ENCODE measurements around the gene INPP5J. TPM values are rescaled to one million over a fixed set of nuclear protein-coding genes. Genes with fewer than 3 reads are reported as not detected.

INPP5J gene
- polyA plus RNA-seq, 1 donor (not counting 4 experiments of a cell fraction or from before 2014, with no cell fraction given) = 0.22 TPM

DNA sequence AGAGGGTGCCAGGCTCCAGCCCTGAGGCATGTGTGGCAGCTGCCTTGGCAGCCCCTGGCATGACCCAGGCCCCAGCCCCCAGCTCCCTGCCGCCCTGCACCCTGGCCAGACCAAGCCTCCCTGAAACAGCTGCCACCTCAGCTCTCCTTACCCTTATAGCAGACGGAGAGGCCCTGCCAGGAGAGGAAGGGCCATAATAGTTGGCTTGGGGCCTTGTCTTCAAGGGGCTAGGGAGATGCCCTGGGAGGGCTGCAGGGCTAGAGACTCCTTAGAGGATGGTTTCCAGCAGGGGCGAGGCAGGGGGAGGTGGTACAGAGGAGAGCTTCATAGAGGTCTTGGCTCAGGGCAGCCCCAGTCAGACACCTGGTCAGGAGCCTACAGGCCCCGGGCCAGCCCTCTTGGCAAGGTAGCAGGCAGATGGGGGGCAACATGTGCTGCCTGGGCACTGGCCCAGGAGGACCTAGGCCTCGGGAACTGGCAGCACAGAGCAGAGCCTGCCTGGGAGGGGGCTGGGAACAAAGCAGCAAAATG is 28.7 kb upstream of the INPP5J start:
- no peak for DNase-seq (ENCODE audit: low read depth, low spot score)
- Histone ChIP-seq H2AFZ (ENCODE audit: control insufficient read depth, low read length) (no peak overlapping the region), H3K36me3 (ENCODE audit: control insufficient read depth in 2 of 2, extremely low read depth in 1 of 2, insufficient read depth in 2 of 2, low read length in 2 of 2) (peaks cover 74 to 77% of the 10 kb centered on the region in 2 experiments), H3K27ac (ENCODE audit: control insufficient read depth, insufficient read depth, low read length) (no peak overlapping the region), H3K79me2 (ENCODE audit: control insufficient read depth, insufficient read depth, low read length) (peaks cover 26% of the 10 kb centered on the region), H4K20me1 (ENCODE audit: control insufficient read depth, extremely low read depth, insufficient read depth, low read length) (peaks cover 19% of the 10 kb centered on the region), H3K9me3 (ENCODE audit: control insufficient read depth, low read depth, low read length) (no peaks in the 10 kb centered on the region), H3K4me1 (ENCODE audit: control insufficient read depth, extremely low read depth, insufficient read depth, low read length) (no peaks in the 10 kb centered on the region), H3K4me2 (ENCODE audit: control insufficient read depth, extremely low read depth, insufficient read depth, low read depth, low read length) (no peak overlapping the region), H3K4me3 (ENCODE audit: control insufficient read depth in 2 of 3, extremely low read depth in 1 of 3, insufficient read depth in 2 of 3, low read depth in 1 of 3, low read length in 3 of 3) (no peak overlapping the region), H3K9me1 (ENCODE audit: control insufficient read depth, extremely low read depth, insufficient read depth, low read length) (no peaks in the 10 kb centered on the region), H3K27me3 (ENCODE audit: control insufficient read depth, extremely low read depth, insufficient read depth, low read length) (no peaks in the 10 kb centered on the region), H3K9ac (ENCODE audit: control insufficient read depth, extremely low read depth, insufficient read depth, low read length) (no peak overlapping the region)
- no peak for TF ChIP-seq EZH2 (IDR thresholded peaks at IDR 0.05; ENCODE audit: low read length)
- TF ChIP-seq, protein P1, sequence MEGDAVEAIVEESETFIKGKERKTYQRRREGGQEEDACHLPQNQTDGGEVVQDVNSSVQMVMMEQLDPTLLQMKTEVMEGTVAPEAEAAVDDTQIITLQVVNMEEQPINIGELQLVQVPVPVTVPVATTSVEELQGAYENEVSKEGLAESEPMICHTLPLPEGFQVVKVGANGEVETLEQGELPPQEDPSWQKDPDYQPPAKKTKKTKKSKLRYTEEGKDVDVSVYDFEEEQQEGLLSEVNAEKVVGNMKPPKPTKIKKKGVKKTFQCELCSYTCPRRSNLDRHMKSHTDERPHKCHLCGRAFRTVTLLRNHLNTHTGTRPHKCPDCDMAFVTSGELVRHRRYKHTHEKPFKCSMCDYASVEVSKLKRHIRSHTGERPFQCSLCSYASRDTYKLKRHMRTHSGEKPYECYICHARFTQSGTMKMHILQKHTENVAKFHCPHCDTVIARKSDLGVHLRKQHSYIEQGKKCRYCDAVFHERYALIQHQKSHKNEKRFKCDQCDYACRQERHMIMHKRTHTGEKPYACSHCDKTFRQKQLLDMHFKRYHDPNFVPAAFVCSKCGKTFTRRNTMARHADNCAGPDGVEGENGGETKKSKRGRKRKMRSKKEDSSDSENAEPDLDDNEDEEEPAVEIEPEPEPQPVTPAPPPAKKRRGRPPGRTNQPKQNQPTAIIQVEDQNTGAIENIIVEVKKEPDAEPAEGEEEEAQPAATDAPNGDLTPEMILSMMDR (optimal IDR thresholded peaks at IDR 0.05 in 1 of 3, IDR thresholded peaks at IDR 0.05 in 1 of 3, conservative IDR thresholded peaks at IDR 0.05 in 1 of 3; ENCODE audit: extremely low read depth in 1 of 3, insufficient read depth in 2 of 3, low read length in 3 of 3) = no peak
- dilution Hi-C loops (cut with MboI; ENCODE audit: extremely low pct_ligation_motif_present, low sequenced_read_pairs) = no loop called here
- FAIRE-seq = no peak

- Histone ChIP-seq H3K9ac (ENCODE audit: control insufficient read depth, extremely low read depth, insufficient read depth, low read length) (no peak overlapping the region), H3K27me3 (ENCODE audit: control insufficient read depth, extremely low read depth, insufficient read depth, low read length) (no peaks in the 10 kb centered on the region), H3K9me1 (ENCODE audit: control insufficient read depth, extremely low read depth, insufficient read depth, low read length) (no peaks in the 10 kb centered on the region), H3K9me3 (ENCODE audit: control insufficient read depth, low read depth, low read length) (no peaks in the 10 kb centered on the region), H3K79me2 (ENCODE audit: control insufficient read depth, insufficient read depth, low read length) (peaks cover 19% of the 10 kb centered on the region), H3K27ac (ENCODE audit: control insufficient read depth, insufficient read depth, low read length) (no peak overlapping the region), H4K20me1 (ENCODE audit: control insufficient read depth, extremely low read depth, insufficient read depth, low read length) (peaks cover 14% of the 10 kb centered on the region), H3K36me3 (ENCODE audit: control insufficient read depth in 2 of 2, extremely low read depth in 1 of 2, insufficient read depth in 2 of 2, low read length in 2 of 2) (peaks cover 74 to 79% of the 10 kb centered on the region in 2 experiments), H2AFZ (ENCODE audit: control insufficient read depth, low read length) (no peak overlapping the region), H3K4me2 (ENCODE audit: control insufficient read depth, extremely low read depth, insufficient read depth, low read depth, low read length) (no peak overlapping the region), H3K4me1 (ENCODE audit: control insufficient read depth, extremely low read depth, insufficient read depth, low read length) (no peaks in the 10 kb centered on the region), H3K4me3 (ENCODE audit: control insufficient read depth in 2 of 3, extremely low read depth in 1 of 3, insufficient read depth in 2 of 3, low read depth in 1 of 3, low read length in 3 of 3) (no peak overlapping the region)
- TF ChIP-seq, protein P1 (optimal IDR thresholded peaks at IDR 0.05 in 1 of 3, IDR thresholded peaks at IDR 0.05 in 1 of 3, conservative IDR thresholded peaks at IDR 0.05 in 1 of 3; ENCODE audit: extremely low read depth in 1 of 3, insufficient read depth in 2 of 3, low read length in 3 of 3) = no peak
- no peak for TF ChIP-seq EZH2 (IDR thresholded peaks at IDR 0.05; ENCODE audit: low read length)
- FAIRE-seq = no peak
- no peak for DNase-seq (ENCODE audit: low read depth, low spot score)
- dilution Hi-C loops (cut with MboI; ENCODE audit: extremely low pct_ligation_motif_present, low sequenced_read_pairs) = no loop called here
Measured at GRCh38 chr22:31094741-31095140, 28.0 kb upstream of the INPP5J start.

Data from keratinocyte (primary cell).